Medulla oblongata (tissue), 1 donor: ENCODE results near the gene PNPLA8.
"Not testable (repeated sequence)": the region's sequence is repeated elsewhere in the genome, so short reads cannot be mapped to it uniquely, and the experiment has no call there.

Source experiments
- DNase-seq: peaks from one replicate; pipeline ENCODE4 v3.0.0-alpha.2; 2015; ENCODE audit errors: extremely low spot score

The PNPLA8 gene

GRCh38 chr7:108528183-108528712 lies 2.3 kb upstream of the PNPLA8 start:
- DNase-seq: no peak

GRCh38 chr7:108526768-108527017 lies 758 bp upstream of the PNPLA8 start:
- DNase-seq: no peak

GRCh38 chr7:108525327-108525984 lies 479 bp downstream of the PNPLA8 start:
- no peak for DNase-seq

GRCh38 chr7:108522780-108523179 lies 3.2 kb downstream of the PNPLA8 start:
- DNase-seq: no peak

GRCh38 chr7:108517951-108518350 lies 8.0 kb downstream of the PNPLA8 start:
- no peak for DNase-seq

GRCh38 chr7:108515630-108516029 lies 10.3 kb downstream of the PNPLA8 start:
- no peak for DNase-seq

GRCh38 chr7:108515013-108515412 lies 10.9 kb downstream of the PNPLA8 start:
- no peak for DNase-seq

GRCh38 chr7:108511939-108512338 lies 14.0 kb downstream of the PNPLA8 start:
- no peak for DNase-seq

- DNase-seq: not testable (repeated sequence)
Observed at GRCh38 chr7:108504576-108504975, 21.4 kb downstream of the PNPLA8 start.

- DNase-seq: no peak
Observed at GRCh38 chr7:108503112-108504026, 22.6 kb downstream of the PNPLA8 start.

- DNase-seq: peak; percentile 28
Observed at GRCh38 chr7:108499566-108499965, 26.4 kb downstream of the PNPLA8 start.

- DNase-seq: no peak
Observed at GRCh38 chr7:108498481-108498880, 27.5 kb downstream of the PNPLA8 start.

- peak; percentile 75 for DNase-seq
Observed at GRCh38 chr7:108497082-108497725, 28.7 kb downstream of the PNPLA8 start.

GRCh38 chr7:108492742-108493141 lies 33.2 kb downstream of the PNPLA8 start:
- no peak for DNase-seq

GRCh38 chr7:108488768-108489538 lies 37.0 kb downstream of the PNPLA8 start:
- DNase-seq: no peak

- no peak for DNase-seq
Observed at GRCh38 chr7:108487646-108488045, 38.3 kb downstream of the PNPLA8 start.

- DNase-seq: no peak
Observed at GRCh38 chr7:108486291-108486966, 39.5 kb downstream of the PNPLA8 start.

GRCh38 chr7:108484137-108484536 lies 41.8 kb downstream of the PNPLA8 start:
- no peak for DNase-seq

GRCh38 chr7:108480311-108480710 lies 45.6 kb downstream of the PNPLA8 start:
- no peak for DNase-seq

- no peak for DNase-seq
Observed at GRCh38 chr7:108479751-108480150, 46.2 kb downstream of the PNPLA8 start.

- no peak for DNase-seq
Observed at GRCh38 chr7:108479118-108479517, 46.8 kb downstream of the PNPLA8 start.
